ENCODE measurements around the gene AKAP9. TPM values are rescaled to one million over a fixed set of nuclear protein-coding genes. Genes with fewer than 3 reads are reported as not detected.
"Not testable (repeated sequence)": the region's sequence is repeated elsewhere in the genome, so short reads cannot be mapped to it uniquely, and the experiment has no call there.

The AKAP9 gene
- total RNA-seq, 4 donors from 2014 or later: 91.1 to 150 (median 124) TPM

DNA sequence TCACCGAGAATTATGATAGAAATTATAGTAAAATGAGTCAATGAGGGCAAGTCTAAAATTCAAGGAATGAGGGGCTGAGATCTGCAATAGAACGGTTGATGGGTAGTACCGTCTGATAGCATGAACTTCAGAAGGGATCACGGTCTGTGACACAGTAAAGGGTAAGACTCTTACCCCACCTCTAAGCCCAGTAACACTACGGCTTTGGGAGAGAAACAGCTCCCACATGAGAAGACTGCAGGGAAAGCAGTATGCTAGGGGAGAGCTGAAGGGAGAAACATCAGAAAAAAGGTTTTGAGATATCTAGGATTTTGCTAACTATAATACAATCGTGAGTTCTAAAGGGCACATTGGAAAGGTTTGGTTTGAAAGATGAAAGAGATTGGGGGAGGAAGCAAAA lies 12.8 kb upstream of the AKAP9 start:
- no peaks in the 10 kb centered on the region for H3K9me3 ChIP-seq
- TF ChIP-seq POLR2A (IDR thresholded peaks at IDR 0.05): no peak
- TF ChIP-seq, protein P1, sequence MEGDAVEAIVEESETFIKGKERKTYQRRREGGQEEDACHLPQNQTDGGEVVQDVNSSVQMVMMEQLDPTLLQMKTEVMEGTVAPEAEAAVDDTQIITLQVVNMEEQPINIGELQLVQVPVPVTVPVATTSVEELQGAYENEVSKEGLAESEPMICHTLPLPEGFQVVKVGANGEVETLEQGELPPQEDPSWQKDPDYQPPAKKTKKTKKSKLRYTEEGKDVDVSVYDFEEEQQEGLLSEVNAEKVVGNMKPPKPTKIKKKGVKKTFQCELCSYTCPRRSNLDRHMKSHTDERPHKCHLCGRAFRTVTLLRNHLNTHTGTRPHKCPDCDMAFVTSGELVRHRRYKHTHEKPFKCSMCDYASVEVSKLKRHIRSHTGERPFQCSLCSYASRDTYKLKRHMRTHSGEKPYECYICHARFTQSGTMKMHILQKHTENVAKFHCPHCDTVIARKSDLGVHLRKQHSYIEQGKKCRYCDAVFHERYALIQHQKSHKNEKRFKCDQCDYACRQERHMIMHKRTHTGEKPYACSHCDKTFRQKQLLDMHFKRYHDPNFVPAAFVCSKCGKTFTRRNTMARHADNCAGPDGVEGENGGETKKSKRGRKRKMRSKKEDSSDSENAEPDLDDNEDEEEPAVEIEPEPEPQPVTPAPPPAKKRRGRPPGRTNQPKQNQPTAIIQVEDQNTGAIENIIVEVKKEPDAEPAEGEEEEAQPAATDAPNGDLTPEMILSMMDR (IDR thresholded peaks at IDR 0.05): no peak
- DNase-seq: no peak
- no peak overlapping the region for H3K27ac ChIP-seq
- no peak overlapping the region for H3K4me3 ChIP-seq (replicated peaks in 1 of 3)
- H3K36me3 ChIP-seq: no peaks in the 10 kb centered on the region
- WGBS, 2 donors: 76 to 77% methylated on average over 6 of the region's 6 CpGs
- no peaks in the 10 kb centered on the region for H3K4me1 ChIP-seq
- intact Hi-C loops (cut with DNase I): no loop called here
- H3K27me3 ChIP-seq: no peaks in the 10 kb centered on the region

GRCh38 chr7:91929463-91929862 lies 11.2 kb upstream of the AKAP9 start:
- no peaks in the 10 kb centered on the region for H3K36me3 ChIP-seq
- 79 to 85% methylated on average over 3 of the region's 3 CpGs for WGBS, 2 donors
- no peak for DNase-seq
- intact Hi-C loops (cut with DNase I): no loop called here
- no peaks in the 10 kb centered on the region for H3K27me3 ChIP-seq
- TF ChIP-seq, protein P1 (IDR thresholded peaks at IDR 0.05): no peak
- TF ChIP-seq POLR2A (IDR thresholded peaks at IDR 0.05): no peak
- H3K27ac ChIP-seq: no peak overlapping the region
- H3K9me3 ChIP-seq: no peaks in the 10 kb centered on the region
- no peaks in the 10 kb centered on the region for H3K4me1 ChIP-seq
- no peak overlapping the region for H3K4me3 ChIP-seq (replicated peaks in 1 of 3)

GRCh38 chr7:91940171-91940570 lies 491 bp upstream of the AKAP9 start:
- peak; percentile 26 to 27 for DNase-seq
- WGBS, 2 donors: 1% methylated on average over 12 of the region's 12 CpGs

DNA sequence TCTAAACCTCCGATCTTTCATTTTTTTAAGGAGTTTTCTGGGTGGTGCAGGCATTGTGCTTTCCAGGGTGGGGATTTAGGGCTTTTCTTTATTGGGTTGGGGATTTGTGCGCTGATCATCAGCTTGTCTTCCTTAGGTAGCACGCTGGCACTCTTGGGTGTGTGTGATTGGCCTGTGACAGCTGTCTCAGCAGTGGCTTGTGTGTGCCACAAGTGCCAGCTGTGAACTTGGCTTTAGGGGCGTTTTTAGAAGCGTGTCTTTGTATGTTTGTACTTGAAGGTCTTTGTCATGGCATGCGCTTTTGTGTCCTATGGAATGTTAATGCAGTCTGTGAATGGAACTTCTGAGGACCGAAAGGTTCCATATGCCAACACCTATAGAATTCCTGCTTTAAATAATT lies 788 bp downstream of the AKAP9 start:
- intact Hi-C loops (cut with DNase I): no loop called here
- Histone ChIP-seq H3K27ac (peak overlapping the region; percentile 89 to 96 (median 94)), H3K36me3 (no peaks in the 10 kb centered on the region)

More at GRCh38 chr7:91940171-91940570, 491 bp upstream of the AKAP9 start:
- Histone ChIP-seq H3K36me3 (no peaks in the 10 kb centered on the region), H3K4me1 (peaks cover 10 to 17% of the 10 kb centered on the region in 2 donors), H3K4me3 (replicated peaks in 1 of 3) (peak overlapping the region; percentile 61 to 91 (median 86)), H3K27ac (peak overlapping the region; percentile 89 to 96 (median 94)), H3K9me3 (no peaks in the 10 kb centered on the region), H3K27me3 (no peaks in the 10 kb centered on the region)
- intact Hi-C loops (cut with DNase I): no loop called here
- TF ChIP-seq POLR2A (IDR thresholded peaks at IDR 0.05): no peak
- TF ChIP-seq, protein P1 (IDR thresholded peaks at IDR 0.05): no peak

DNA sequence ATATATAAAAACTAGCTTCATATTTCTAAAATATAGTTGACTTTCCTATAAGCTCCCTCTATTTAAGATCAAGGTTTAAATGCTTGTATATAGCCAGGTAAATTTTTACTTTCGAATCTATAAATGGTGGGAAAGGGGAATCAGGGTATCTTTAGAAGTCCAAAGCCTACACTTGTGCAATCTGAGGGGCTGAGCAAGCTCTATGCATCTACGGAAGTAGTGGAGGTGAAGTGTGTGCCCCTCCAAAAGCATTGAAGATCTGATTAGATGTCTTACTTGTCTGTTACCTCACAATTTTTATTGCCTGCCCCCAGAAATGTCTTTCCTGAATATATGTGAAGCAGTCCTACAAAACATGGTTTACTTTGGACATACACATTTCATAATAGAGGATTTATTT lies 1.6 kb downstream of the AKAP9 start:
- TF ChIP-seq, protein P1 (IDR thresholded peaks at IDR 0.05): no peak
- no peak for TF ChIP-seq POLR2A (IDR thresholded peaks at IDR 0.05)
- intact Hi-C loops (cut with DNase I): no loop called here
- no peak for DNase-seq
- no peaks in the 10 kb centered on the region for H3K9me3 ChIP-seq
- no peaks in the 10 kb centered on the region for H3K36me3 ChIP-seq
- peaks cover 14 to 17% of the 10 kb centered on the region in 2 donors for H3K4me1 ChIP-seq
- no peak overlapping the region for H3K4me3 ChIP-seq (replicated peaks in 1 of 3)
- no peaks in the 10 kb centered on the region for H3K27me3 ChIP-seq
- H3K27ac ChIP-seq: peak overlapping the region in 2 of 3 donors; percentile 89 to 94
- 63% methylated on average over 2 of the region's 2 CpGs for WGBS, 2 donors

More for the DNA sequence above, 788 bp downstream of the AKAP9 start:
- TF ChIP-seq, protein P1 (IDR thresholded peaks at IDR 0.05): no peak
- TF ChIP-seq POLR2A (IDR thresholded peaks at IDR 0.05): no peak
- WGBS, 2 donors: 0 to 3% methylated on average over 7 of the region's 7 CpGs
- Histone ChIP-seq H3K27me3 (no peaks in the 10 kb centered on the region), H3K4me3 (replicated peaks in 1 of 3) (peak overlapping the region; percentile 61 to 91 (median 86)), H3K4me1 (peaks cover 14 to 17% of the 10 kb centered on the region in 2 donors), H3K9me3 (no peaks in the 10 kb centered on the region)
- DNase-seq: peak; percentile 41 to 48

- DNase-seq; intact Hi-C loops (cut with DNase I); H3K4me3 ChIP-seq (replicated peaks in 1 of 3); H3K9me3 ChIP-seq; H3K27me3 ChIP-seq; H3K36me3 ChIP-seq: not testable (repeated sequence)
- peak overlapping the region in 2 of 3 donors; percentile 7 to 48 for H3K27ac ChIP-seq
- H3K4me1 ChIP-seq: peaks cover 14 to 17% of the 10 kb centered on the region in 2 donors
- WGBS, 2 donors: 93 to 98% methylated on average over 5 of the region's 5 CpGs
Measured at GRCh38 chr7:91944970-91945369, 4.3 kb downstream of the AKAP9 start.
